ENCODE measurements around the gene UNC5C.

GRCh38 chr4:95415346-95415771 lies 133.4 kb downstream of the UNC5C start:
- no peak for TF ChIP-seq CTCF (IDR thresholded peaks at IDR 0.05)
- no peak for TF ChIP-seq POLR2AphosphoS5 (IDR thresholded peaks at IDR 0.05; ENCODE audit: low read depth, low read length)

Data from Panc1 (cell line).